Measurements from ENCODE around the gene CCDC149.

DNA sequence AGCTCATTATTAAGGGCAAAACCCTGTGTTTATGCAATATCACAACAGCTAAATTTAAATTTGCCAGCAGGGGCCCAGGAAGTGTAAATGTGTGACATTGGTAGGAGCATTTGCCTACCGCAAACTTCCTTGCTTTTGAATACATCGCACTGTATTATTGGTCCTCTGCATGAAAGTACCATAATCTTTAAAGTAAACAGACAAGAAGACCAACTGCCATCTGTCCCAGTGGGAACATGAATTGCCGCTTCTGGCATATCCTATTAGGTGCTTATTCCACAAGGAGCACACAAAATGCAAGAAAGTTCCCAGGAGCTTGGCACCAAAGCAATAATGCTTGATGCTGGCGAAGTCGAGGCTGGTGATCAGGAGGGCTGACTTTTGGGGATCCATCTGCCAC, 66.1 kb downstream of the CCDC149 start:
- TF ChIP-seq, protein P1, sequence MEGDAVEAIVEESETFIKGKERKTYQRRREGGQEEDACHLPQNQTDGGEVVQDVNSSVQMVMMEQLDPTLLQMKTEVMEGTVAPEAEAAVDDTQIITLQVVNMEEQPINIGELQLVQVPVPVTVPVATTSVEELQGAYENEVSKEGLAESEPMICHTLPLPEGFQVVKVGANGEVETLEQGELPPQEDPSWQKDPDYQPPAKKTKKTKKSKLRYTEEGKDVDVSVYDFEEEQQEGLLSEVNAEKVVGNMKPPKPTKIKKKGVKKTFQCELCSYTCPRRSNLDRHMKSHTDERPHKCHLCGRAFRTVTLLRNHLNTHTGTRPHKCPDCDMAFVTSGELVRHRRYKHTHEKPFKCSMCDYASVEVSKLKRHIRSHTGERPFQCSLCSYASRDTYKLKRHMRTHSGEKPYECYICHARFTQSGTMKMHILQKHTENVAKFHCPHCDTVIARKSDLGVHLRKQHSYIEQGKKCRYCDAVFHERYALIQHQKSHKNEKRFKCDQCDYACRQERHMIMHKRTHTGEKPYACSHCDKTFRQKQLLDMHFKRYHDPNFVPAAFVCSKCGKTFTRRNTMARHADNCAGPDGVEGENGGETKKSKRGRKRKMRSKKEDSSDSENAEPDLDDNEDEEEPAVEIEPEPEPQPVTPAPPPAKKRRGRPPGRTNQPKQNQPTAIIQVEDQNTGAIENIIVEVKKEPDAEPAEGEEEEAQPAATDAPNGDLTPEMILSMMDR (IDR thresholded peaks at IDR 0.05): no peak
- no peak for TF ChIP-seq POLR2A (IDR thresholded peaks at IDR 0.05)
